Heart left ventricle (tissue), 16 donors: Measurements from ENCODE around the gene ATAD1. TPM values are rescaled to one million over a fixed set of nuclear protein-coding genes. Genes with fewer than 3 reads are reported as not detected.
"Not testable (repeated sequence)": the region's sequence is repeated elsewhere in the genome, so short reads cannot be mapped to it uniquely, and the experiment has no call there.

Experiments used
- ATAC-seq, 4 donors: fragments of 200-7000 bp; cut with Tn5 transposase; one replicate each; pipeline ENCODE4 v1.9.1; 2020 to 2022; ENCODE audit warnings: moderate library complexity in 4 of 4, mild to moderate bottlenecking in 3 of 4, moderate number of reproducible peaks in 1 of 4
- DNase-seq, 5 donors: peaks; one replicate each; pipeline ENCODE4 v3.0.0-alpha.2; 2020
- H3K27ac ChIP-seq, 12 donors: fragments of 200-600 bp; sonication (generic) in 4 of 12; one replicate each; pipeline versions ENCODE4 v1.5.0 to v1.8.0; 2016 to 2022; ENCODE audit warnings: mild to moderate bottlenecking in 2 of 12
- H3K27me3 ChIP-seq, 9 donors: fragments of 200-600 bp; sonication (generic) in 2 of 9; one replicate each; pipeline versions ENCODE4 v1.5.1 to v1.8.0; 2016 to 2022; ENCODE audit warnings: mild to moderate bottlenecking in 3 of 9
- H3K36me3 ChIP-seq, 9 donors: fragments of 200-600 bp; sonication (generic) in 2 of 9; one replicate each; pipeline versions ENCODE4 v1.5.0 to v1.8.0; 2018 to 2022; ENCODE audit warnings: mild to moderate bottlenecking in 2 of 9
- H3K4me1 ChIP-seq, 12 donors: fragments of 200-600 bp; sonication (generic) in 4 of 12; one replicate each; pipeline versions ENCODE4 v1.5.0 to v1.8.0; 2016 to 2022; ENCODE audit warnings: mild to moderate bottlenecking in 3 of 12
- H3K4me3 ChIP-seq, 12 donors: fragments of 200-600 bp; sonication (generic) in 4 of 12; one replicate each; pipeline versions ENCODE4 v1.5.0 to v1.8.0; 2017 to 2022; ENCODE audit warnings: mild to moderate bottlenecking in 9 of 12, moderate library complexity in 4 of 12
- H3K9me3 ChIP-seq, 12 donors: fragments of 200-600 bp; sonication (generic) in 4 of 12; one replicate each; pipeline versions ENCODE4 v1.5.0 to v1.8.0; 2016 to 2022; ENCODE audit warnings: mild to moderate bottlenecking in 1 of 12
- POLR2A ChIP-seq, 2 donors: fragments of 450-650 bp; IDR thresholded peaks; one replicate each; pipeline ENCODE4 v1.6.1; 2017; ENCODE audit warnings: antibody characterized with exemption in 2 of 2, mild to moderate bottlenecking in 2 of 2, moderate library complexity in 2 of 2
- WGBS, 4 donors: extraction: QIAGEN DNeasy Blood & Tissue Kit in 2 of 4; methylation state at CpG; one replicate each; pipeline versions ENCODE4 v1.1.5 to v1.1.7; 2013 to 2018; 5-methylcytosine and 5-hydroxymethylcytosine counted together
- intact Hi-C, 10 donors: fragments of 100-400 bp; cut with DNase I; formaldehyde crosslinking; loops; one replicate each; pipeline versions ENCODE4 v1.11.1 to v1.14.2; 2022
- polyA plus RNA-seq, 2 donors: library from polyadenylated mRNA; stranded (reverse); fragments of 200-250 nt; gene quantifications; one replicate each; pipeline ENCODE4 v1.2.3, GENCODE V29; 2013
- total RNA-seq, 9 donors: library from RNA; depleted of rRNA in 2 of 9; stranded (reverse); fragments of >200 nt in 2 of 9; fragmentation: NEBNext Ultra II Directional in 3 of 9; extraction: Animal tissue kit (Norgen Biotek cat#: 25700) in 3 of 9; gene quantifications; one replicate each; pipeline versions ENCODE4 v1.1.0 to v1.2.4, GENCODE V29; 2016 to 2023
- TF ChIP-seq, protein P1 (sequence below), 12 donors: fragments of 200-600 bp; sonication (generic) in 4 of 12; IDR thresholded peaks; one replicate each; pipeline versions ENCODE4 v1.5.0 to v1.8.0; 2018 to 2022; ENCODE audit warnings: antibody characterized with exemption in 12 of 12, mild to moderate bottlenecking in 5 of 12
- donor health status: ischemic (EF 13 %, LVEDD 7.1; RV severe dilation, severe dysfunction).
- donor health status: healthy with polysubstance abuse.
- donor health status: DM: no; HTN: yes; CAD: no.
- donor health status: DM: no; HTN: no; CAD: no.
- donor health status: ischemic (EF 25% LVEDD 6.9; RV normal size, moderate dysfunction).
- donor health status: ischemic (EF 25% LVEDD 5.7; RV mildly dilated, moderate dysfunction).
- donor health status: healthy.
- donor health status: DM: yes; HTN: yes; CAD: no.
- donor health status: ischemic (EF 35%, LVEDD 5.7; RV mildly dilated, moderate dysfunction).
- donor health status: nonischemic (EF 11% LVEDD 7.7; RV severe dilation, severe dysfunction).
- donor health status: DM: yes; HTN: yes; CAD: no.
- donor health status: PGD.
- donor health status: ischemic (EF 29% LVEDD 5.4; RV normal size, mild dysfunction).
- donor health status: nonischemic (EF 23%, LVEDD 6.1; RV moderate dilation, normal function).

ATAD1 gene
- total and polyA plus RNA-seq, 11 donors = 17.5 to 115 (median 80.8) TPM

DNA sequence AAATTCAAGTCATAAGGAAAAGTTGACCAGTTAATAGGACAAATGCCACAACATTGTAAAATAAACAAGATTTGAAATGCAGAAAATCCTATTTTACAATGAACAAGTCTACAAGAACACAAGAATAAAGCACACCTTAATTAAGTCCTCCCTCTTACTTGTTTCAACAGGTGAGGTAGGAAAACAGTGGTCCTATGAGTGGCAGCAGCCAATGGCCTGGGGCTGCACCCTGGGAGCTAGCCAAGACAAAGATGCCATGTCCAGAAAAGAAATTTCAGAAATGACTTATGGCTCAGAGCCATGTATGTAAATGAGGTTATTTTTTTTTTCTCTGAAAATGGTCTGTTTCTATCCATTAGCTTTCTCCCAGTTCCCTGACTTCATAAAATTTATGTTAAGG, 31.0 kb upstream of the ATAD1 start:
- no peaks in the 10 kb centered on the region for H3K9me3 ChIP-seq
- ATAC-seq = no peak
- H3K27ac ChIP-seq = no peak overlapping the region
- intact Hi-C loops = loop anchor here in 1 of 10 donors (5.0 kb wide), 1 partner anchor 268 kb away; no protein-coding TSS in a partner anchor
- peaks cover 0 to 9% (median 0%) of the 10 kb centered on the region in 12 donors for H3K4me1 ChIP-seq
- H3K27me3 ChIP-seq = no peaks in the 10 kb centered on the region
- no peak for DNase-seq
- no peak overlapping the region for H3K4me3 ChIP-seq
- no peaks in the 10 kb centered on the region for H3K36me3 ChIP-seq
- TF ChIP-seq, protein P1, sequence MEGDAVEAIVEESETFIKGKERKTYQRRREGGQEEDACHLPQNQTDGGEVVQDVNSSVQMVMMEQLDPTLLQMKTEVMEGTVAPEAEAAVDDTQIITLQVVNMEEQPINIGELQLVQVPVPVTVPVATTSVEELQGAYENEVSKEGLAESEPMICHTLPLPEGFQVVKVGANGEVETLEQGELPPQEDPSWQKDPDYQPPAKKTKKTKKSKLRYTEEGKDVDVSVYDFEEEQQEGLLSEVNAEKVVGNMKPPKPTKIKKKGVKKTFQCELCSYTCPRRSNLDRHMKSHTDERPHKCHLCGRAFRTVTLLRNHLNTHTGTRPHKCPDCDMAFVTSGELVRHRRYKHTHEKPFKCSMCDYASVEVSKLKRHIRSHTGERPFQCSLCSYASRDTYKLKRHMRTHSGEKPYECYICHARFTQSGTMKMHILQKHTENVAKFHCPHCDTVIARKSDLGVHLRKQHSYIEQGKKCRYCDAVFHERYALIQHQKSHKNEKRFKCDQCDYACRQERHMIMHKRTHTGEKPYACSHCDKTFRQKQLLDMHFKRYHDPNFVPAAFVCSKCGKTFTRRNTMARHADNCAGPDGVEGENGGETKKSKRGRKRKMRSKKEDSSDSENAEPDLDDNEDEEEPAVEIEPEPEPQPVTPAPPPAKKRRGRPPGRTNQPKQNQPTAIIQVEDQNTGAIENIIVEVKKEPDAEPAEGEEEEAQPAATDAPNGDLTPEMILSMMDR (IDR thresholded peaks at IDR 0.05) = no peak
- no peak for TF ChIP-seq POLR2A (IDR thresholded peaks at IDR 0.05)

DNA sequence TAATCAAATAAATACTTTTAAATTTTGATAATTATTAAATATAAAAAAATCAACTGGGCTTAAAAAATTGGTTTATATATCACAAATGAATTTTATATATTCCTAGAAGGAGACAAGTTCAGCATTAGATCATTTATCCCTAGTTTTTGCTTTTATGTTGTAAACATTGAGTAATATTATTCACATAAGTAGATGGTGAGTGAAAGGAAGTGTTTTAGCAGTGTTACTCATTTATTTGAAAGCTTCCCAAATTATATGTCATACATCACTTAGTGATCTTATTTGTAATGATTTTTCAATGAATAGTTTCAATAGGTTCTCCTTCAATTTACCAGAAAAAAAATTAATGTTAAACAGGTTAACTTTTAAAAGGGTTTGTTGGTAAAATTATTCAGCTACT, 29.5 kb upstream of the ATAD1 start:
- DNase-seq = no peak
- Histone ChIP-seq H3K27ac (no peak overlapping the region), H3K4me1 (peaks cover 0 to 9% (median 0%) of the 10 kb centered on the region in 12 donors), H3K36me3 (no peaks in the 10 kb centered on the region), H3K27me3 (no peaks in the 10 kb centered on the region), H3K9me3 (no peaks in the 10 kb centered on the region), H3K4me3 (no peak overlapping the region)
- TF ChIP-seq, protein P1 (IDR thresholded peaks at IDR 0.05) = no peak
- TF ChIP-seq POLR2A (IDR thresholded peaks at IDR 0.05) = no peak
- intact Hi-C loops = loop anchor here in 1 of 10 donors (5.0 kb wide), 1 partner anchor 270 kb away; no protein-coding TSS in a partner anchor
- ATAC-seq = no peak

DNA sequence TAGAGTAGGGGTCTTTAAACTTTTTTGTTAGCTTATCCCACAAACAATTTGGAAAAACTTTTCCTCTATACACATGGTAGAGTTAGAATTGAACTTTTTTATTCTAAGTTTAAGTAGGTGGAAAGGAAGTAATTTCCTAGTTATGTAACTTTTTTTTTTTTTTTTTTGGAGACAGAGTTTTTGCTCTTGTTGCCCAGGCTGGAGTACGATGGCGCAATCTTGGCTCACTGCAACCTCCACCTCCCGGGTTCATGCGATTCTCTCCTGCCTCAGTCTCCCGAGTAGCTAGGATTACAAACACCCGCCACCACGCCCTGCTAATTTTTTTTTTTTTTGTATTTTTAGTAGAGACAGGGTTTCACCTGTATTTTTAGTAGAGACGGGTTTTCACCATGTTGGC, 28.7 kb upstream of the ATAD1 start:
- DNase-seq = not testable (repeated sequence)
- WGBS, 4 donors = 93 to 97% (median 95%) methylated on average over 8 of the region's 8 CpGs
- intact Hi-C loops = loop anchor here in 1 of 10 donors (5.0 kb wide), 1 partner anchor 271 kb away; no protein-coding TSS in a partner anchor

DNA sequence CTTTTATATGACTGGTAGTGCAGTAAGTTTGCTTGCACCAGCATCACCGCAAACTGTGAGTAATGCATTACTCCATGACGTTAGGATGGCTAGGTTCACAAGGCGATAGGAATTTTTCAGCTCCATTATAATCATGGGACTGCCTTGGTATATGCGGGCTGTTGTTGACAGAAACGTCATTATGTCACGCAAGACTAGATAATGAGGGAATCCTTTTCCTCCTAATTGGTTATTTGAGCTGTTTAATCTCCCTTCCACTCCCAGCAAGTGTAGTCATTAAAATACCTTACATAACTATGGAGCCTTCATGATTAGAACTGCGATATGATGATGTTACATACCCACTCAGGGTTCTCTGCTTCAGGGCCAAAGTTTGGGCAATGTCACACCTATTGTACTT, 28.0 kb upstream of the ATAD1 start:
- Histone ChIP-seq H3K27ac (no peak overlapping the region), H3K27me3 (no peaks in the 10 kb centered on the region), H3K9me3 (no peaks in the 10 kb centered on the region), H3K36me3 (no peaks in the 10 kb centered on the region), H3K4me1 (peaks cover 0 to 5% (median 0%) of the 10 kb centered on the region in 12 donors), H3K4me3 (no peak overlapping the region)
- TF ChIP-seq, protein P1 (IDR thresholded peaks at IDR 0.05) = no peak
- TF ChIP-seq POLR2A (IDR thresholded peaks at IDR 0.05) = no peak
- 35 to 47% (median 41%) methylated on average over 7 of the region's 7 CpGs for WGBS, 4 donors
- intact Hi-C loops = loop anchor here in 1 of 10 donors (5.0 kb wide), 1 partner anchor 271 kb away; no protein-coding TSS in a partner anchor
- peak in 2 of 4 donors; percentile 37 to 40 for ATAC-seq
- no peak for DNase-seq

More for the DNA sequence above, 28.7 kb upstream of the ATAD1 start:
- not testable (repeated sequence) for H3K36me3 ChIP-seq, H3K4me3 ChIP-seq, H3K27me3 ChIP-seq, ATAC-seq, H3K27ac ChIP-seq, H3K9me3 ChIP-seq, H3K4me1 ChIP-seq

DNA sequence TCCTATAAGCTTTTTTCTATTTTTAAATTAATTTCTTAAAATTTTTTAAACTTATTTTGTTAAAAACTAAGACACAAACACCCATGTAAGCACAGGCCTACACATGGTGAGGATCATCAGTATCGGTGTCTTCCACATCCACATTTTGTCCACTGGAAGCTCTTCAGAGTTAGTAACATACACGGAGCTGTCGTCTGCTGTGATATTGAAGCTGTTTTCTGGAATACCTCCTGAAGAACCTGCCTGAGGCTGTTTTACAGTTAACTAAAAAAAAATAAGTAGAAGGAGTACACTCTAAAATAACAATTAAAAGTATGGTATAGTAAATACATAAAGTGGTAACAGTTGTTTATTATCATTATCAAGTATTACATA, 27.6 kb upstream of the ATAD1 start:
- TF ChIP-seq, protein P1 (IDR thresholded peaks at IDR 0.05) = no peak
- no peak for TF ChIP-seq POLR2A (IDR thresholded peaks at IDR 0.05)
- WGBS, 4 donors = 66 to 75% (median 69%) methylated on average over 3 of the region's 3 CpGs
- Histone ChIP-seq H3K27me3 (no peaks in the 10 kb centered on the region), H3K4me1 (peaks cover 0 to 4% (median 0%) of the 10 kb centered on the region in 12 donors), H3K9me3 (no peaks in the 10 kb centered on the region), H3K27ac (no peak overlapping the region), H3K36me3 (no peaks in the 10 kb centered on the region), H3K4me3 (no peak overlapping the region)
- intact Hi-C loops = loop anchor here in 1 of 10 donors (5.0 kb wide), 1 partner anchor 272 kb away; no protein-coding TSS in a partner anchor
- DNase-seq (no peak), ATAC-seq (no peak)
